KG1 (cell line): Measurements from ENCODE around the gene BFSP2.
"Not testable (repeated sequence)": the region's sequence is repeated elsewhere in the genome, so short reads cannot be mapped to it uniquely, and the experiment has no call there.

Experiments
- DNase-seq: peaks from one replicate; lab custom pipeline; 2025; lab: John Stamatoyannopoulos, UW

BFSP2 gene

GRCh38 chr3:133520286-133520685 is 120.4 kb downstream of the BFSP2 start:
- no peak for DNase-seq

GRCh38 chr3:133520938-133521337 is 121.1 kb downstream of the BFSP2 start:
- not testable (repeated sequence) for DNase-seq

GRCh38 chr3:133521946-133522345 is 122.1 kb downstream of the BFSP2 start:
- DNase-seq = no peak

GRCh38 chr3:133523758-133524157 is 123.9 kb downstream of the BFSP2 start:
- DNase-seq = not testable (repeated sequence)
